ENCODE data around the gene NKD2. TPM values are rescaled to one million over a fixed set of nuclear protein-coding genes. Genes with fewer than 3 reads are reported as not detected.

NKD2 gene
- polyA plus RNA-seq, 3 donors = 16.4 to 21.1 (median 20.5) TPM

GRCh38 chr5:1028481-1029281 is 20.1 kb downstream of the NKD2 start:
- no peak for DNase-seq

GRCh38 chr5:1029282-1029944 is 20.8 kb downstream of the NKD2 start:
- DNase-seq = no peak

GRCh38 chr5:1029945-1030625 is 21.5 kb downstream of the NKD2 start:
- DNase-seq = no peak

GRCh38 chr5:1030801-1031271 is 22.2 kb downstream of the NKD2 start:
- DNase-seq = no peak

- DNase-seq = no peak
Measured at GRCh38 chr5:1031306-1031959, 22.8 kb downstream of the NKD2 start.

- DNase-seq = no peak
Measured at GRCh38 chr5:1032011-1032410, 23.4 kb downstream of the NKD2 start.

GRCh38 chr5:1032551-1033027 is 24.0 kb downstream of the NKD2 start:
- no peak for DNase-seq

GRCh38 chr5:1033178-1033577 is 24.6 kb downstream of the NKD2 start:
- DNase-seq = no peak

GRCh38 chr5:1033606-1034420 is 25.2 kb downstream of the NKD2 start:
- DNase-seq = no peak

- DNase-seq = no peak
Measured at GRCh38 chr5:1034421-1034905, 25.9 kb downstream of the NKD2 start.

GRCh38 chr5:1034986-1035385 is 26.4 kb downstream of the NKD2 start:
- no peak for DNase-seq

GRCh38 chr5:1035421-1036405 is 27.1 kb downstream of the NKD2 start:
- DNase-seq = no peak

GRCh38 chr5:1036504-1037122 is 28.0 kb downstream of the NKD2 start:
- DNase-seq = no peak

GRCh38 chr5:1037123-1037670 is 28.6 kb downstream of the NKD2 start:
- DNase-seq = no peak

GRCh38 chr5:1037671-1038416 is 29.2 kb downstream of the NKD2 start:
- DNase-seq = no peak

- no peak for DNase-seq
Measured at GRCh38 chr5:1038417-1039209, 30.0 kb downstream of the NKD2 start.

GRCh38 chr5:1039210-1039548 is 30.6 kb downstream of the NKD2 start:
- DNase-seq = no peak
